Glutamatergic neuron (in vitro differentiated cells): ENCODE measurements around the gene UGT1A1. TPM values are rescaled to one million over a fixed set of nuclear protein-coding genes. Genes with fewer than 3 reads are reported as not detected.

Source experiments
- DNase-seq: peaks from one replicate; pipeline ENCODE4 v3.0.0; 2022
- H3K27ac Mint-ChIP-seq: one replicate; pipeline ENCODE4 v1.8.0; 2020; ENCODE audit warnings: mild to moderate bottlenecking, mixed read lengths, inconsistent platforms; ENCODE audit not compliant: unreplicated experiment
- H3K27me3 Mint-ChIP-seq: one replicate; pipeline ENCODE4 v1.8.0; 2020; ENCODE audit warnings: mild to moderate bottlenecking, moderate library complexity, mixed read lengths, inconsistent platforms; ENCODE audit not compliant: unreplicated experiment
- H3K36me3 Mint-ChIP-seq: one replicate; pipeline ENCODE4 v1.8.0; 2020; ENCODE audit warnings: mild to moderate bottlenecking, mixed read lengths, inconsistent platforms; ENCODE audit not compliant: unreplicated experiment
- H3K4me1 Mint-ChIP-seq: one replicate; pipeline ENCODE4 v1.8.0; 2020; ENCODE audit warnings: mild to moderate bottlenecking, low read depth, mixed read lengths, inconsistent platforms; ENCODE audit not compliant: unreplicated experiment
- H3K4me3 Mint-ChIP-seq: one replicate; pipeline ENCODE4 v1.8.0; 2020; ENCODE audit warnings: mild to moderate bottlenecking, mixed read lengths, inconsistent platforms; ENCODE audit not compliant: unreplicated experiment
- H3K9me3 Mint-ChIP-seq: one replicate; pipeline ENCODE4 v1.8.0; 2020; ENCODE audit warnings: mild to moderate bottlenecking, moderate library complexity, mixed read lengths, inconsistent platforms; ENCODE audit not compliant: unreplicated experiment
- total RNA-seq: library from RNA; stranded (reverse); fragmentation: NEBNext Ultra II Directional; extraction: Animal tissue kit (Norgen Biotek cat#: 25700); gene quantifications from one replicate; pipeline ENCODE4 v1.2.1, GENCODE V29; 2021; ENCODE audit not compliant: unreplicated experiment
- TF ChIP-seq, protein P1 (sequence below): fragments of 200-600 bp; sonication (generic); IDR thresholded peaks from one replicate; pipeline ENCODE4 v1.5.0; 2021; ENCODE audit not compliant: partially characterized antibody, unreplicated experiment

The UGT1A1 gene
- total RNA-seq, 1 donor from 2014 or later: not detected

DNA sequence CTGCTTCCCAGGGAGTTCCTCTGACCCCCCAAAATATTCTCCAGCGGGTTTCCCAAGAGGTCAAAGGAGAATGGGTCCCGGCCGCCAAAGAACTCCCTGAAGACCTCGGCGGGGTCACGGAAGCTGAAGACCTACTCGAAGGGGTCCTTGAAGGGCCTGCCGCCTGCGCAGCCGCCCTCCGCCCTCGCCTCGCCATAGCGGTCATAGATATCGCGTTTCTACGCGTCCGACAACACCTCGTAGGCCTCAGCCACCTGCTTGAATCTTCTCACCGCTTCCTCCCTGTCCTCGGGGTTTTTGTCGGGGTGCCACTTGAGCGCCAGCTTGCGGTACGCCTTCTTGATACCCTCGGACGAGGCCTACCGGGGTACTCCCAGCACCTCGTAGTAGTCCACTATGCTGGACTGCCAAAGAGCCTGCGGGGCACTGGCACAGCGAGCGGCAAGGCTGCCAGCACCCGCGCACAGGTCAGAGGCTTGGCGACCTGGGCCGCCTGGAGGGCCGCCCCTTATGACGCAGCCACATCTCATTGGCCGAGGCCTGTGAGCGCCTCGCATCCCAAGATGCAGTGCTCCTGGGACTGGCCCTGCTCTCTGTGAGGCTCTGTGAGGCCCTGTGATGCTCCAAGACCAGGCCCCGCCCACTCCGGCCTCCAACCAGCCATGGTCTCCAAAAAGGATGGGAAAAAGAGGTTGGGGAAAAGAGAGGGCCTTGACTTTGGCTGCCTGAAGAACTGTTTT, 5.0 kb upstream of the UGT1A1 start:
- DNase-seq: no peak
- Mint-ChIP-seq H3K36me3 (peaks cover 8% of the 10 kb centered on the region), H3K4me3 (no peak overlapping the region), H3K4me1 (no peaks in the 10 kb centered on the region), H3K27ac (no peak overlapping the region), H3K9me3 (peaks cover 2% of the 10 kb centered on the region), H3K27me3 (peaks cover 2% of the 10 kb centered on the region)
- TF ChIP-seq, protein P1, sequence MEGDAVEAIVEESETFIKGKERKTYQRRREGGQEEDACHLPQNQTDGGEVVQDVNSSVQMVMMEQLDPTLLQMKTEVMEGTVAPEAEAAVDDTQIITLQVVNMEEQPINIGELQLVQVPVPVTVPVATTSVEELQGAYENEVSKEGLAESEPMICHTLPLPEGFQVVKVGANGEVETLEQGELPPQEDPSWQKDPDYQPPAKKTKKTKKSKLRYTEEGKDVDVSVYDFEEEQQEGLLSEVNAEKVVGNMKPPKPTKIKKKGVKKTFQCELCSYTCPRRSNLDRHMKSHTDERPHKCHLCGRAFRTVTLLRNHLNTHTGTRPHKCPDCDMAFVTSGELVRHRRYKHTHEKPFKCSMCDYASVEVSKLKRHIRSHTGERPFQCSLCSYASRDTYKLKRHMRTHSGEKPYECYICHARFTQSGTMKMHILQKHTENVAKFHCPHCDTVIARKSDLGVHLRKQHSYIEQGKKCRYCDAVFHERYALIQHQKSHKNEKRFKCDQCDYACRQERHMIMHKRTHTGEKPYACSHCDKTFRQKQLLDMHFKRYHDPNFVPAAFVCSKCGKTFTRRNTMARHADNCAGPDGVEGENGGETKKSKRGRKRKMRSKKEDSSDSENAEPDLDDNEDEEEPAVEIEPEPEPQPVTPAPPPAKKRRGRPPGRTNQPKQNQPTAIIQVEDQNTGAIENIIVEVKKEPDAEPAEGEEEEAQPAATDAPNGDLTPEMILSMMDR: no peak

- H3K4me3 Mint-ChIP-seq: no peak overlapping the region
Measured at GRCh38 chr2:233756429-233757081, 3.5 kb upstream of the UGT1A1 start.

GRCh38 chr2:233758141-233758540, 1.9 kb upstream of the UGT1A1 start:
- Mint-ChIP-seq H3K27me3 (peaks cover 3% of the 10 kb centered on the region), H3K9me3 (no peaks in the 10 kb centered on the region), H3K4me3 (no peak overlapping the region), H3K4me1 (no peaks in the 10 kb centered on the region), H3K36me3 (no peaks in the 10 kb centered on the region), H3K27ac (no peak overlapping the region)
- TF ChIP-seq, protein P1: no peak
- no peak for DNase-seq

More at GRCh38 chr2:233756429-233757081, 3.5 kb upstream of the UGT1A1 start:
- no peak overlapping the region for H3K27ac Mint-ChIP-seq
- no peak for DNase-seq
- H3K9me3 Mint-ChIP-seq: no peaks in the 10 kb centered on the region
- TF ChIP-seq, protein P1: no peak
- peaks cover 3% of the 10 kb centered on the region for H3K27me3 Mint-ChIP-seq
- H3K4me1 Mint-ChIP-seq: no peaks in the 10 kb centered on the region
- peaks cover 2% of the 10 kb centered on the region for H3K36me3 Mint-ChIP-seq

DNA sequence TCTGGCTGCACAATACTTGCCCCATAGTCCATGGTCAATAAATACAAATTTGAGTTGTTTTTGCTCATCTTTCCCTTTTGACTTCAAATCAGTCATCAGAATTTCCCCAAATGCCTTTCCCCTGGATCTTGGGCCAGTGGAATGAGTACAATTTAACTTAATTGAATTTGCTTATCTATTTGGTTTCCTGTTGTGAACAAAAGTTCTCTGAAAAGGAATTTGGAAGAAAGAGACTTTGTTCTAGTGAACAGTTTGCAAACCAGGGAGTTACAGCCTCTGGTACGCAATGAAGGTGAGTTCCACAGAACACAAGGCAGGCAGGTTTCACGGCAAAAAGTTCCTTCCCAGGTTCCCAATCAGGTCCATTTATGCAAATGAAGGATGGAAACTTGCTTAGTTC, 1.2 kb upstream of the UGT1A1 start:
- no peak for DNase-seq
- TF ChIP-seq, protein P1: no peak
- peaks cover 3% of the 10 kb centered on the region for H3K27me3 Mint-ChIP-seq
- no peaks in the 10 kb centered on the region for H3K9me3 Mint-ChIP-seq
- no peak overlapping the region for H3K27ac Mint-ChIP-seq
- no peaks in the 10 kb centered on the region for H3K4me1 Mint-ChIP-seq
- H3K4me3 Mint-ChIP-seq: no peak overlapping the region
- no peaks in the 10 kb centered on the region for H3K36me3 Mint-ChIP-seq

GRCh38 chr2:233761040-233761769, 1.1 kb downstream of the UGT1A1 start:
- H3K4me3 Mint-ChIP-seq: no peak overlapping the region
- H3K4me1 Mint-ChIP-seq: no peaks in the 10 kb centered on the region
- no peak overlapping the region for H3K27ac Mint-ChIP-seq
- no peaks in the 10 kb centered on the region for H3K36me3 Mint-ChIP-seq
- no peaks in the 10 kb centered on the region for H3K9me3 Mint-ChIP-seq
- no peak for DNase-seq
- H3K27me3 Mint-ChIP-seq: peaks cover 3% of the 10 kb centered on the region
- TF ChIP-seq, protein P1: no peak
